Activated CD8-positive, alpha-beta memory T cell treated with anti-CD3 and anti-CD28 coated beads, Interleukin-2, amount 50 U/mL, for 24 hours (primary cell): ENCODE data around the gene STARD3.

Source experiments
- DNase-seq: peaks from one replicate; pipeline ENCODE4 v3.0.0-alpha.2; 2020; ENCODE audit errors: extremely low read depth

STARD3 gene

GRCh38 chr17:39660397-39661385 is 23.7 kb downstream of the STARD3 start:
- DNase-seq: no peak

DNA sequence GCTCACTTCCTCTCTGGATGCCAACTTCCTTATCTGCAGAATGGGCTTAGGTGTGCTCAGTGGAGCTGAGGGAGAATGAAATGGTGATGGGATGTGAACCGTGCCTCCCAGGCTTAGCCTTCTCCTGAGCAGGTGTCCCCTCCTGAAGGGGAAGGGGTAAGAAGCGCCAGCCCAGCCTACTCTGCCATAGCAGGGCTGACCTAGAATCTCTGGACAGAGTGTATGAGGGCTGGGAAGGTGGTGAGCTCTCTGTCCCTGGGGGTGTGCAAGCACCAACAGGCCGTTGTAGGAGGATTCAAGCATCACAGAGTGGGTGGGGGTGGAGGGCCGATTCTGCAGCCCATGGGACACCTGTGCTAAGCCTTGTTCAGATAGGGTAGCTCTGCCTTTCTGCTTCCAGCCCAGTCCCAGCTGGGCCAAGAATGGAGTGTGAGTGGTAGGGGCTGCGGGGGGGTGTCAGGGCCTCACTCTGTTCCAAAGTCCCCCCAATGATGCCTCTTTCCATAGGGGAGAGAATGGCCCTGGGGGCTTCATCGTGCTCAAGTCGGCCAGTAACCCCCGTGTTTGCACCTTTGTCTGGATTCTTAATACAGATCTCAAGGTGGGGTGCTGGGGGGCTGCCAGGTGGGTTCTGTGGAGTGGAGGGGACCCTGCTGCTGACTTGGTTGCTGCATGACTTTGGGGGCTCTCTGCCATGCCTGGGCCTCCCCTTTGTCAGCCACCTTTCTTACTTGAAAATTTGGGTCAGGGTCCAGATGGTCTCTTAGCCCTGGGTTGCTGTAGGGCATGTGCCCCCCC is 25.0 kb downstream of the STARD3 start:
- DNase-seq: no peak

DNA sequence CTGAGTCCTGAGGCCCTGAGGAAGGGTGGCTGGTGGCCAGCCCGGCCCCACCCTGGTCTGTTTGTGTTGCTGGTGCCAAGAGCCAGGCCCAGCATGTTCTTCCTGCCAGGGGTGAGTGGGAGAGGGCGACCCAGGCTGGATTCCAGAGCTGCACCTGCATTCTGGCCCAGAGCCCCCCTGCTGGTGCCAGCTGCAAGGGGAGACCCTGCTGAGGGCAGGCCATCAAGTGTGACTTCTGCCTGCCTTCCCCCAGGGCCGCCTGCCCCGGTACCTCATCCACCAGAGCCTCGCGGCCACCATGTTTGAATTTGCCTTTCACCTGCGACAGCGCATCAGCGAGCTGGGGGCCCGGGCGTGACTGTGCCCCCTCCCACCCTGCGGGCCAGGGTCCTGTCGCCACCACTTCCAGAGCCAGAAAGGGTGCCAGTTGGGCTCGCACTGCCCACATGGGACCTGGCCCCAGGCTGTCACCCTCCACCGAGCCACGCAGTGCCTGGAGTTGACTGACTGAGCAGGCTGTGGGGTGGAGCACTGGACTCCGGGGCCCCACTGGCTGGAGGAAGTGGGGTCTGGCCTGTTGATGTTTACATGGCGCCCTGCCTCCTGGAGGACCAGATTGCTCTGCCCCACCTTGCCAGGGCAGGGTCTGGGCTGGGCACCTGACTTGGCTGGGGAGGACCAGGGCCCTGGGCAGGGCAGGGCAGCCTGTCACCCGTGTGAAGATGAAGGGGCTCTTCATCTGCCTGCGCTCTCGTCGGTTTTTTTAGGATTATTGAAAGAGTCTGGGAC is 25.8 kb downstream of the STARD3 start:
- DNase-seq: no peak

DNA sequence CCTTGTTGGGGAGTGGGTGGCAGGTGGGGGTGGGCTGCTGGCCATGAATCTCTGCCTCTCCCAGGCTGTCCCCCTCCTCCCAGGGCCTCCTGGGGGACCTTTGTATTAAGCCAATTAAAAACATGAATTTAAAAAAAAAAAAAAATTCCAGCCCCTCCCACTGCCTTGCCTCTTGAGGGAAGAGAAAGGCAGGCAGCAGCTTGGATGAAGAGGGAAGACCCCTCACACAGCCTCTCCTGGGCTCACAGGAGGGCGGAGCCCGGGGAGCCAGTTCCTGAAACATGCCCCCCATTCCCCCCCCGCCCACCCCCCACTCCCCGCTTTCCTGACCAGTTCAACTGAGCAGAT is 26.4 kb downstream of the STARD3 start:
- DNase-seq: no peak

- no peak for DNase-seq
These were observed 27.0 kb downstream of the STARD3 start for GRCh38 chr17:39663688-39664580.

DNA sequence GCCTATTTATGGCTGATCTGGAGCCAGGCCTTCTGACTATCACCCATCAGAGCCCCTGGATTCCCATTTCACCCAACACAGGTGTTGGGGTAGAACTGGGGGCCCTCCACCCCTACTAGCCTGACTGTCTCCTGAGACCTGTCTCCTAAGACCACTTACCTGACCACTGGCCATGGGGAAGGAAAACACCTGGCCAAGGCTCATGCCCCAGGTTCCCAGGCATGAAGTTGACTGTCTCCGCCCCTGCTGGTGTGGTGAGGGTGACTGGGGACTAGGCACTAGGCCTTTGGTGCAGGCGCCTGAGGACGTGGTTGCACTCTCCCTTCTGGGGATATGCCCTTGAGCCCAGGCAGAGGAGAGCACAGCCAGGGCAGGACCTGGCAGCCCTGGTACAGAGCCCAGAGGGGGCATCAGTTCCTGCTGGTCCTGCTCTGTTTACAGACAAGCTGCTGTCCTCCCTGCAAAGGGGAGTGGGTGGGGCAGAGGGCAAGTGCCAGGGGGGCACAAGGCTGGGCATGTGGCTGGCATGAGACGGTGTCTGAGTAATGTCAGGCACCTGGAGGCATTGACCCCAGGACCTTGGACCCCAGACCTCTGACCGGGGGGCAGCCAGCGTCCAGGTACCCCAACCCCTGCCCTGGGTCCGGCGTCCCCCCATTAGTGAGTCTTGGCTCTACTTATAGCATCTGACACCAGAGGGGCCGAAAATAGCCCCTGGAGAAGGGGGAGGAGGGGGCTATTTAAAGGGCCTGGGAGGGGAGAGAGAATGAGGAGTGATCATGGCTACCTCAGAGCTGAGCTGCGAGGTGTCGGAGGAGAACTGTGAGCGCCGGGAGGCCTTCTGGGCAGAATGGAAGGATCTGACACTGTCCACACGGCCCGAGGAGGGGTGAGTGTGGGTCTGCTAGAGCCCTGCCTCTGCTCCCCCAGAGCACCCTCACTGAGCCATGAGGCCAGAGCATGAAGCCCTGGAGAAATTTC is 27.9 kb downstream of the STARD3 start, which contains the start of gene TCAP:
TCAP (plus strand) TSS at position 769 of the 981 bp plus-strand sequence; CDS start at position 780, 11 bp downstream.
- DNase-seq: no peak

GRCh38 chr17:39665642-39666224 is 28.8 kb downstream of the STARD3 start:
- DNase-seq: no peak

DNA sequence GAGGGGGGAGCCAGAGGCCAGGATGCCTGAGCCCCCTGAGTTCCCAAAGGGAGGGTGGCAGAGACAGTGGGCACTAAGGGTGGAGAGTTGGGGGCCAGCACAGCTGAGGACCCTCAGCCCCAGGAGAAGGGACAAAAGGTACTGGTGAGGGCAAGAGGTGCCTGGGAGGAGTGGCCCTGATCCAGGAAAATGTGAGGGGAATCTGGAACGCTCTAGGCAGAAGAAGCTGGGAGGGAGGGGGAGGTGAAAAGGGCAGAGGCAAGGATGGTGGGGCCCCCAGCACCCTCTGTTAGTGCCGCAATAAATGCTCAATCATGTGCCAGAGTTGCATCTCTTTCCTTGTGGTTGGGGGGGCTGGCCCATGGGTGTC is 29.3 kb downstream of the STARD3 start:
- DNase-seq: no peak

DNA sequence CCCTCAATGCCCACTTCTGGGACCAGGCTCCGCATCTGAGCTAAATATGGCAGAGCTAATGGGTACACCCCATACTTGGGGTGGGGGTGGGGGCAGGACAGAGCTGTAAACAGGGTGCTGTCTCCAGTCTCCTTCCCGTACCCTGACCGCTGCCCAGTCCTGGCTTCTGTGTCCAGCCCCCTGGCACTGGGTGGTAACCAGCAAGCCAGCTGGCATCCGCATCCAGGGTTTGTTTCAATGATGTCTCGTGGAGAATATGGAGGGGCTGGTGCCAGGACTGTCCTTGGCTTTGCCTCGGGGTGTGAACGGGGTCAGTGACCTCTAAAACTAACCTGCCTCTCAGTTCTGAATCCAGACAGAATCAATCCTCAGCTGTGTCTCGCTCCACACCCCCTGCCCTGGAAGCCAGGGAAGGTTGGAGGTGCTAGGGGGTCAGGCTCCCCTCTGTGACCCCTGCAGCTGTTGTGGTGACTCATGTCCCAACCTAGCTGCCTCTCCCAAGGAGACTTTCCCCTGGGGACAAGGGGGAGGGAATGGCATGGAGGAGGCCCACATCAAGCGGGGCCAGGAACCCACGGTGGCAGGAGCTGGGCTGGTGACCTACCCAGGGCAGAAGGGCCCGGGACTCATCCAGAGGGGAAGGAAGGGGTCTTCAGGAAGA is 29.8 kb downstream of the STARD3 start:
- no peak for DNase-seq

GRCh38 chr17:39667262-39667944 is 30.5 kb downstream of the STARD3 start:
- DNase-seq: no peak

GRCh38 chr17:39667945-39668924 is 31.3 kb downstream of the STARD3 start, which contains the start of gene PNMT:
TSS of gene PNMT (plus strand) at chr17:39668453. CDS start at chr17:39668476, 23 bp downstream.
- peak; percentile 29 for DNase-seq

- DNase-seq: no peak
These were observed 33.2 kb downstream of the STARD3 start for GRCh38 chr17:39669897-39670735.

- no peak for DNase-seq
These were observed 33.8 kb downstream of the STARD3 start for GRCh38 chr17:39670746-39671145.

GRCh38 chr17:39671651-39672521 is 34.9 kb downstream of the STARD3 start:
- no peak for DNase-seq
